GM23338 (cell line): ENCODE data around the gene CDCA5. TPM values are rescaled to one million over a fixed set of nuclear protein-coding genes. Genes with fewer than 3 reads are reported as not detected.

Source experiments
- ETS1 ChIP-seq: IDR thresholded peaks from 2 replicates; pipeline ENCODE4 v1.6.1; 2016; ENCODE audit warnings: antibody characterized with exemption
- JUNB ChIP-seq: IDR thresholded peaks from one replicate; pipeline ENCODE4 v1.6.1; 2016; ENCODE audit warnings: antibody characterized with exemption; ENCODE audit not compliant: unreplicated experiment
- ZNF462 ChIP-seq: fragments of 250-450 bp; sonication (Bioruptor Pico); IDR thresholded peaks from 2 replicates; pipeline ENCODE4 v1.5.0; 2020; ENCODE audit warnings: mild to moderate bottlenecking, moderate library complexity
- polyA plus RNA-seq: library from polyadenylated mRNA; unstranded; fragments of >200 nt; fragmentation: Nextera tagmentation; extraction: Ambion mirVana; gene quantifications from 2 replicates; pipeline ENCODE4 v1.2.1, GENCODE V29; 2016
- total RNA-seq: library from RNA; depleted of rRNA; stranded (reverse); fragments of >200 nt; shearing (Covaris generic); gene quantifications from 2 replicates; pipeline ENCODE4 v1.2.3, GENCODE V29; 2014
- TF ChIP-seq, protein P1 (sequence below): IDR thresholded peaks from one replicate; pipeline ENCODE4 v1.6.1; 2018; ENCODE audit warnings: antibody characterized with exemption; ENCODE audit not compliant: unreplicated experiment

Gene CDCA5
- total and polyA plus RNA-seq, 2 experiments from 2014 or later: 53.3 to 70.9 TPM

GRCh38 chr11:65102142-65103095, 18.6 kb upstream of the CDCA5 start (continued):
- TF ChIP-seq, protein P1, sequence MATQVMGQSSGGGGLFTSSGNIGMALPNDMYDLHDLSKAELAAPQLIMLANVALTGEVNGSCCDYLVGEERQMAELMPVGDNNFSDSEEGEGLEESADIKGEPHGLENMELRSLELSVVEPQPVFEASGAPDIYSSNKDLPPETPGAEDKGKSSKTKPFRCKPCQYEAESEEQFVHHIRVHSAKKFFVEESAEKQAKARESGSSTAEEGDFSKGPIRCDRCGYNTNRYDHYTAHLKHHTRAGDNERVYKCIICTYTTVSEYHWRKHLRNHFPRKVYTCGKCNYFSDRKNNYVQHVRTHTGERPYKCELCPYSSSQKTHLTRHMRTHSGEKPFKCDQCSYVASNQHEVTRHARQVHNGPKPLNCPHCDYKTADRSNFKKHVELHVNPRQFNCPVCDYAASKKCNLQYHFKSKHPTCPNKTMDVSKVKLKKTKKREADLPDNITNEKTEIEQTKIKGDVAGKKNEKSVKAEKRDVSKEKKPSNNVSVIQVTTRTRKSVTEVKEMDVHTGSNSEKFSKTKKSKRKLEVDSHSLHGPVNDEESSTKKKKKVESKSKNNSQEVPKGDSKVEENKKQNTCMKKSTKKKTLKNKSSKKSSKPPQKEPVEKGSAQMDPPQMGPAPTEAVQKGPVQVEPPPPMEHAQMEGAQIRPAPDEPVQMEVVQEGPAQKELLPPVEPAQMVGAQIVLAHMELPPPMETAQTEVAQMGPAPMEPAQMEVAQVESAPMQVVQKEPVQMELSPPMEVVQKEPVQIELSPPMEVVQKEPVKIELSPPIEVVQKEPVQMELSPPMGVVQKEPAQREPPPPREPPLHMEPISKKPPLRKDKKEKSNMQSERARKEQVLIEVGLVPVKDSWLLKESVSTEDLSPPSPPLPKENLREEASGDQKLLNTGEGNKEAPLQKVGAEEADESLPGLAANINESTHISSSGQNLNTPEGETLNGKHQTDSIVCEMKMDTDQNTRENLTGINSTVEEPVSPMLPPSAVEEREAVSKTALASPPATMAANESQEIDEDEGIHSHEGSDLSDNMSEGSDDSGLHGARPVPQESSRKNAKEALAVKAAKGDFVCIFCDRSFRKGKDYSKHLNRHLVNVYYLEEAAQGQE: no peak
- TF ChIP-seq ZNF462 (CRISPR knock-in tag) (no peak), JUNB (no peak), ETS1 (no peak)
